PC-9 (cell line): ENCODE data around the gene ARFRP1. TPM values are rescaled to one million over a fixed set of nuclear protein-coding genes. Genes with fewer than 3 reads are reported as not detected.

Experiments used
- BruUV-seq: library from RNA; stranded (reverse); fragments of 400-500 nt; replicated peaks from 2 replicates; lab custom pipeline; 2021; lab: Mats Ljungman, UMichigan
- CTCF ChIA-PET: fragments of 300-600 bp; sonication (Branson Sonifier 250); formaldehyde crosslinking; loops from one replicate; lab custom pipeline; 2022; ENCODE audit warnings: antibody characterized with exemption; lab: Charles Lee
- POLR2A ChIA-PET: fragments of 300-600 bp; sonication (Branson Sonifier 250); formaldehyde crosslinking; loops from one replicate; lab custom pipeline; 2022; ENCODE audit warnings: antibody characterized with exemption; ENCODE audit not compliant: unreplicated experiment; lab: Charles Lee
- DNase-seq, 2 experiments: peaks; one replicate each; pipeline versions ENCODE4 v3.0.0 to v3.0.0-alpha.2; 2015 to 2022; ENCODE audit warnings: mixed read lengths in 1 of 2
- H2AFZ ChIP-seq: fragments of 200-600 bp; sonication (generic); 2 replicates; pipeline ENCODE4 v1.8.1; 2017; ENCODE audit warnings: antibody characterized with exemption
- H3F3A ChIP-seq: fragments of 200-600 bp; sonication (generic); 2 replicates; pipeline ENCODE4 v1.8.1; 2017; ENCODE audit warnings: antibody characterized with exemption, mild to moderate bottlenecking, low read depth; ENCODE audit not compliant: insufficient read depth
- H3K27ac ChIP-seq: fragments of 200-600 bp; sonication (generic); 2 replicates; pipeline ENCODE4 v1.6.1; 2016; ENCODE audit warnings: mixed run types
- H3K27me3 ChIP-seq: fragments of 200-600 bp; sonication (generic); 2 replicates; pipeline ENCODE4 v1.6.1; 2016; ENCODE audit warnings: low read depth, mixed run types; ENCODE audit not compliant: insufficient read depth
- H3K36me3 ChIP-seq: fragments of 200-600 bp; sonication (generic); 2 replicates; pipeline ENCODE4 v1.6.1; 2016; ENCODE audit warnings: low read depth, mixed run types
- H3K4me1 ChIP-seq: fragments of 200-600 bp; sonication (generic); replicated peaks from 2 replicates; pipeline ENCODE4 v1.6.1; 2016; ENCODE audit warnings: mixed run types; ENCODE audit not compliant: insufficient read depth
- H3K4me2 ChIP-seq: fragments of 200-600 bp; sonication (generic); 2 replicates; pipeline ENCODE4 v1.6.1; 2017; ENCODE audit warnings: mixed run types
- H3K4me3 ChIP-seq: fragments of 200-600 bp; sonication (generic); 2 replicates; pipeline ENCODE4 v1.6.1; 2016; ENCODE audit warnings: mixed run types
- H3K79me2 ChIP-seq: fragments of 200-600 bp; sonication (generic); 2 replicates; pipeline ENCODE4 v1.6.1; 2017; ENCODE audit warnings: low read depth, mixed run types
- H3K9me2 ChIP-seq: fragments of 200-600 bp; sonication (generic); 2 replicates; pipeline ENCODE4 v1.8.1; 2017; ENCODE audit warnings: mild to moderate bottlenecking; ENCODE audit not compliant: insufficient read depth
- H3K9me3 ChIP-seq: fragments of 200-600 bp; sonication (generic); 2 replicates; pipeline ENCODE4 v1.8.1; 2016; ENCODE audit warnings: low read depth; ENCODE audit not compliant: insufficient read depth
- H4K20me1 ChIP-seq: fragments of 200-600 bp; sonication (generic); 2 replicates; pipeline ENCODE4 v1.8.1; 2017; ENCODE audit not compliant: insufficient read depth
- EZH2 ChIP-seq: fragments of 200-600 bp; sonication (generic); IDR thresholded peaks from 2 replicates; pipeline ENCODE4 v1.8.0; 2017; ENCODE audit warnings: antibody characterized with exemption, low read depth
- intact Hi-C: fragments of 100-400 bp; cut with micrococcal nuclease; formaldehyde crosslinking; loops from one replicate; pipeline ENCODE4 v1.10.0; 2022; ENCODE audit not compliant: unreplicated experiment
- total RNA-seq: library from RNA; stranded (reverse); gene quantifications from 2 replicates; pipeline ENCODE4 v1.2.3, GENCODE V29; 2021
- TF ChIP-seq, protein P1 (sequence below): fragments of 200-600 bp; sonication (generic); conservative IDR thresholded peaks from 2 replicates; pipeline ENCODE4 v1.6.1; 2017; ENCODE audit warnings: mixed run types, antibody characterized with exemption, mild to moderate bottlenecking, moderate library complexity

Gene ARFRP1
- total RNA-seq, 1 experiment from 2014 or later = 59.1 TPM

- no peak for TF ChIP-seq EZH2
- TF ChIP-seq, protein P1, sequence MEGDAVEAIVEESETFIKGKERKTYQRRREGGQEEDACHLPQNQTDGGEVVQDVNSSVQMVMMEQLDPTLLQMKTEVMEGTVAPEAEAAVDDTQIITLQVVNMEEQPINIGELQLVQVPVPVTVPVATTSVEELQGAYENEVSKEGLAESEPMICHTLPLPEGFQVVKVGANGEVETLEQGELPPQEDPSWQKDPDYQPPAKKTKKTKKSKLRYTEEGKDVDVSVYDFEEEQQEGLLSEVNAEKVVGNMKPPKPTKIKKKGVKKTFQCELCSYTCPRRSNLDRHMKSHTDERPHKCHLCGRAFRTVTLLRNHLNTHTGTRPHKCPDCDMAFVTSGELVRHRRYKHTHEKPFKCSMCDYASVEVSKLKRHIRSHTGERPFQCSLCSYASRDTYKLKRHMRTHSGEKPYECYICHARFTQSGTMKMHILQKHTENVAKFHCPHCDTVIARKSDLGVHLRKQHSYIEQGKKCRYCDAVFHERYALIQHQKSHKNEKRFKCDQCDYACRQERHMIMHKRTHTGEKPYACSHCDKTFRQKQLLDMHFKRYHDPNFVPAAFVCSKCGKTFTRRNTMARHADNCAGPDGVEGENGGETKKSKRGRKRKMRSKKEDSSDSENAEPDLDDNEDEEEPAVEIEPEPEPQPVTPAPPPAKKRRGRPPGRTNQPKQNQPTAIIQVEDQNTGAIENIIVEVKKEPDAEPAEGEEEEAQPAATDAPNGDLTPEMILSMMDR = no peak
- Histone ChIP-seq H3K27me3 (no peaks in the 10 kb centered on the region), H3F3A (peaks cover under 1% of the 10 kb centered on the region; the same call in 1 of the 2 replicates), H3K9me2 (no peaks in the 10 kb centered on the region), H3K36me3 (peaks cover 47% of the 10 kb centered on the region), H2AFZ (peak overlapping the region; percentile 31; the same call in 1 of the 2 replicates), H3K79me2 (peaks cover 82% of the 10 kb centered on the region), H3K4me2 (peak overlapping the region; percentile 97), H3K4me1 (peaks cover 18% of the 10 kb centered on the region), H3K4me3 (peak overlapping the region; percentile 96), H3K27ac (no peak overlapping the region), H4K20me1 (peaks cover 17% of the 10 kb centered on the region; the same call in 1 of the 2 replicates), H3K9me3 (no peaks in the 10 kb centered on the region)
- no TSS peak for BruUV-seq
- POLR2A ChIA-PET = interaction anchor here (0.5 to 1.4 kb wide), 9 partner anchors 10 to 488 kb away, joined by 3 to 11 read pairs (median 7); partner anchors contain the start of genes TPD52L2 and UCKL1
- peak in 1 of 2 experiments; percentile 33 for DNase-seq
- CTCF ChIA-PET = interaction anchor here (0.6 to 1.2 kb wide), 2 partner anchors 30 to 157 kb away, joined by 3 to 6 read pairs; partner anchors contain the start of gene TPD52L2
- intact Hi-C loops = loop anchor here (5.0 kb wide), 1 partner anchor 264 kb away; no protein-coding TSS in a partner anchor
Measured at GRCh38 chr20:63708301-63709148, 749 bp upstream of the ARFRP1 start.

- Histone ChIP-seq H3K79me2 (peaks cover 67% of the 10 kb centered on the region), H3K4me1 (peaks cover 18% of the 10 kb centered on the region), H2AFZ (peak overlapping the region; percentile 85), H3K9me3 (no peaks in the 10 kb centered on the region), H3K27ac (peak overlapping the region; percentile 37), H3K27me3 (no peaks in the 10 kb centered on the region), H3K4me3 (peak overlapping the region; percentile 96), H3K4me2 (peak overlapping the region; percentile 97), H4K20me1 (peaks cover 7% of the 10 kb centered on the region; the same call in 1 of the 2 replicates), H3K36me3 (peaks cover 34% of the 10 kb centered on the region), H3K9me2 (no peaks in the 10 kb centered on the region), H3F3A (peaks cover 11% of the 10 kb centered on the region; the same call in 1 of the 2 replicates)
- DNase-seq = peak; percentile 47 to 69
- ChIA-PET POLR2A (interaction anchor here (0.7 to 1.4 kb wide), 2 partner anchors 157 to 158 kb away, joined by 3 to 9 read pairs; partner anchors contain the start of gene TPD52L2), CTCF (interaction anchor here (0.7 to 1.2 kb wide), 3 partner anchors 39 to 189 kb away, joined by 3 to 6 read pairs (median 3); partner anchors contain the start of gene TPD52L2)
- no TSS peak for BruUV-seq
- TF ChIP-seq, protein P1 = peak; percentile 66
- no peak for TF ChIP-seq EZH2
- intact Hi-C loops = loop anchor here (1.0 to 5.0 kb wide), 5 partner anchors 23 to 265 kb away; partner anchors contain the start of gene UCKL1
Measured at GRCh38 chr20:63706852-63707557, 771 bp downstream of the ARFRP1 start.
